OCI-LY3 (cell line): ENCODE measurements around the gene CECR2.

Experiments used
- EZH2phosphoT487 ChIP-seq: fragments of 200-600 bp; shearing (Covaris generic); IDR thresholded peaks from 2 replicates; pipeline ENCODE4 v1.6.1; 2018; ENCODE audit warnings: antibody characterized with exemption, mixed run types, low read depth
- TF ChIP-seq, protein P1 (sequence below): fragments of 200-600, 300-600 bp; sonication (generic); IDR thresholded peaks from 2 replicates; pipeline ENCODE4 v1.5.1; 2014; ENCODE audit warnings: antibody characterized with exemption, low read length, low read depth

DNA sequence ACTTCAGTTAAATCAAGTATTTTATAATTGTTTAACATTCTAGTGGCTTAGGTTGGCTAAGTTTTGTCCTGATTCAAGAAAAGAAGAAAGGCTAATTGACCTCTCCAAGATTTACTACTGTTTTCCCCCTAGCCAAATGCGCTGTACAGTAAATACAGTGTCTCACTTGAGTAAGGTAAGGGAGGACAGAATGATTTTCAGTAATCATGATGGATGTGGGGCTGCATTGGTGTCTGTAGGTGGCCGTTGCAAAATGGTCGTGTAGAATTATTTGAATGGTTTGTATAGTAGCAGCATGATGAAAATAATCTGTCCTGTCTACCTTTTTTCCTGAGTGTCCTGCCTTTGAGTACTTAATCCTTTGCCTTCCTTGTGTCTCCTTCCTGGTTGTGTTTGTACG, 4.6 kb downstream of the CECR2 start:
- TF ChIP-seq, protein P1, sequence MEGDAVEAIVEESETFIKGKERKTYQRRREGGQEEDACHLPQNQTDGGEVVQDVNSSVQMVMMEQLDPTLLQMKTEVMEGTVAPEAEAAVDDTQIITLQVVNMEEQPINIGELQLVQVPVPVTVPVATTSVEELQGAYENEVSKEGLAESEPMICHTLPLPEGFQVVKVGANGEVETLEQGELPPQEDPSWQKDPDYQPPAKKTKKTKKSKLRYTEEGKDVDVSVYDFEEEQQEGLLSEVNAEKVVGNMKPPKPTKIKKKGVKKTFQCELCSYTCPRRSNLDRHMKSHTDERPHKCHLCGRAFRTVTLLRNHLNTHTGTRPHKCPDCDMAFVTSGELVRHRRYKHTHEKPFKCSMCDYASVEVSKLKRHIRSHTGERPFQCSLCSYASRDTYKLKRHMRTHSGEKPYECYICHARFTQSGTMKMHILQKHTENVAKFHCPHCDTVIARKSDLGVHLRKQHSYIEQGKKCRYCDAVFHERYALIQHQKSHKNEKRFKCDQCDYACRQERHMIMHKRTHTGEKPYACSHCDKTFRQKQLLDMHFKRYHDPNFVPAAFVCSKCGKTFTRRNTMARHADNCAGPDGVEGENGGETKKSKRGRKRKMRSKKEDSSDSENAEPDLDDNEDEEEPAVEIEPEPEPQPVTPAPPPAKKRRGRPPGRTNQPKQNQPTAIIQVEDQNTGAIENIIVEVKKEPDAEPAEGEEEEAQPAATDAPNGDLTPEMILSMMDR, result no peak
- no peak for TF ChIP-seq EZH2phosphoT487
